OCI-LY3 (cell line): Measurements from ENCODE around the gene ARSG.

Source experiments
- H2AFZ ChIP-seq: fragments of 200-600, 300-600 bp; shearing (Covaris generic); 2 replicates; pipeline ENCODE4 v1.6.0; 2014; ENCODE audit warnings: antibody characterized with exemption, low read depth, low read length
- H3K27ac ChIP-seq: fragments of 200-600, 300-600 bp; sonication (generic); 2 replicates; pipeline ENCODE4 v1.5.1; 2014; ENCODE audit warnings: mild to moderate bottlenecking, low read length, moderate library complexity, mixed read lengths
- H3K27me3 ChIP-seq: fragments of 200-600, 300-600 bp; sonication (generic); 2 replicates; pipeline ENCODE4 v1.6.1; 2014; ENCODE audit warnings: low read depth, low read length, mixed read lengths
- H3K36me3 ChIP-seq: fragments of 200-600, 300-600 bp; sonication (generic); replicated peaks from 2 replicates; pipeline ENCODE3; 2014; ENCODE audit warnings: low read depth, low read length, mixed read lengths
- H3K4me1 ChIP-seq: fragments of 300-600, 200-600 bp; sonication (generic); 2 replicates; pipeline ENCODE4 v1.6.1; 2014; ENCODE audit warnings: low read length, mixed read lengths
- H3K4me2 ChIP-seq: fragments of 200-600, 300-600 bp; sonication (generic); 2 replicates; pipeline ENCODE4 v1.6.1; 2014; ENCODE audit warnings: low read length, mixed read lengths
- H3K4me3 ChIP-seq: fragments of 300-600, 200-600 bp; sonication (generic); 2 replicates; pipeline ENCODE4 v1.5.1; 2014; ENCODE audit warnings: antibody characterized with exemption, mild to moderate bottlenecking, low read length, moderate library complexity
- H3K79me2 ChIP-seq: fragments of 300-600, 200-600 bp; shearing (Covaris generic); 2 replicates; pipeline ENCODE4 v1.6.1; 2014; ENCODE audit warnings: mild to moderate bottlenecking, low read length, mixed read lengths
- H3K9ac ChIP-seq: fragments of 300-600, 200-600 bp; shearing (Covaris generic); 2 replicates; pipeline ENCODE4 v1.6.0; 2014; ENCODE audit warnings: mild to moderate bottlenecking, low read length, moderate library complexity
- H3K9me3 ChIP-seq: fragments of 200-600, 300-600 bp; shearing (Covaris generic); 2 replicates; pipeline ENCODE4 v1.6.1; 2014; ENCODE audit warnings: low read length, mixed read lengths; ENCODE audit not compliant: insufficient read depth
- H4K20me1 ChIP-seq: fragments of 200-600, 300-600 bp; sonication (generic); 2 replicates; pipeline ENCODE4 v1.6.1; 2016; ENCODE audit warnings: low read length, mixed read lengths; ENCODE audit not compliant: insufficient read depth
- CTCF ChIP-seq: fragments of 200-600, 300-600 bp; sonication (generic); IDR thresholded peaks from 2 replicates; pipeline ENCODE4 v1.5.1; 2014; ENCODE audit warnings: antibody characterized with exemption, low read length, low read depth
- EZH2phosphoT487 ChIP-seq: fragments of 200-600 bp; shearing (Covaris generic); IDR thresholded peaks from 2 replicates; pipeline ENCODE4 v1.6.1; 2018; ENCODE audit warnings: antibody characterized with exemption, mixed run types, low read depth

ARSG gene

GRCh38 chr17:68431661-68432071 is 140.4 kb downstream of the ARSG start:
- Histone ChIP-seq H3K27ac (no peak overlapping the region), H4K20me1 (no peaks in the 10 kb centered on the region), H3K4me3 (no peak overlapping the region), H3K9me3 (no peaks in the 10 kb centered on the region), H3K36me3 (no peaks in the 10 kb centered on the region), H3K4me2 (no peak overlapping the region; the same call in 1 of the 2 replicates), H3K79me2 (no peaks in the 10 kb centered on the region), H2AFZ (no peak overlapping the region), H3K4me1 (peaks cover 9% of the 10 kb centered on the region), H3K27me3 (no peaks in the 10 kb centered on the region), H3K9ac (no peak overlapping the region)
- TF ChIP-seq EZH2phosphoT487: no peak
- peak; percentile 63 for TF ChIP-seq CTCF

DNA sequence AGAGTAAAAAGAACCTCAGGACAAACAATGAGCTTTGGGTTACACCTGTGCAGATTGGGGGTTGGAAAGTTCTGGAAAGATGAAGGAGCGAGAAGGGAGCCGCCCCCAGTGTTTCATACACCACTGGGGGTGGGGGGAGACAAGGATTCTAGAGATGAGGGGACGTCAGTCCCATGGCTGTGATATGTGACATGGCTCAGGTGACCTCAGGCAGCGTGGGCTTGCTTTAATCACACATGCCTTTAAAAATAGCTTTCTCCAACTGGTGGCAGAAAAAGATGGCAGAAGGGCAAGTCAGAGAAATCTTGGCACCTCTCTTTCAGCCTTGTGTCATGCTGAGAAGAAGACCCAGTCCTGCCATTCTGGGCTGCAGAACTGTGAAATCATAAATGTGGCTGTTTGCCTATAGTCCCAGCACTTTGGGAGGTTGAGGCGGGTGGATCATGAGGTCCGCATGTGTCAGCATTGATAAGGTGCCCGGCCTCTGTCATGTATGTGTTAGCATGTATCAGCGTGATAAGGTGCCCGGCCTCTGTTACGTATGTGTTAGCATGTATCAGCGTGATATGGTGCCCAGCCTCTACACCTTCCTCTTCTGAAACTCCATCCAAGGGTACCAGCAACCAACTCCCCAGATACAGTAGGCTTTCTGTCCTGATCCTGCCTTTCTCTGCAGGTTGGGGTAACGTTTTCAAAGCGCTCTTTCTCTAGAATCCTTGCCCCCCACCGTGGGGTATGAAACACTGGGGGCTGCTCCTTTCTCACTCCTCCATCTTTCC is 141.0 kb downstream of the ARSG start:
- TF ChIP-seq CTCF (no peak; the same call in 1 of the 2 replicates), EZH2phosphoT487 (no peak)
- Histone ChIP-seq H3K36me3 (no peaks in the 10 kb centered on the region), H3K27me3 (no peaks in the 10 kb centered on the region), H3K4me1 (peaks cover 15% of the 10 kb centered on the region), H3K27ac (no peak overlapping the region), H2AFZ (no peak overlapping the region), H3K4me2 (no peak overlapping the region), H3K4me3 (no peak overlapping the region), H3K9ac (no peak overlapping the region), H3K9me3 (no peaks in the 10 kb centered on the region), H4K20me1 (no peaks in the 10 kb centered on the region), H3K79me2 (no peaks in the 10 kb centered on the region)

DNA sequence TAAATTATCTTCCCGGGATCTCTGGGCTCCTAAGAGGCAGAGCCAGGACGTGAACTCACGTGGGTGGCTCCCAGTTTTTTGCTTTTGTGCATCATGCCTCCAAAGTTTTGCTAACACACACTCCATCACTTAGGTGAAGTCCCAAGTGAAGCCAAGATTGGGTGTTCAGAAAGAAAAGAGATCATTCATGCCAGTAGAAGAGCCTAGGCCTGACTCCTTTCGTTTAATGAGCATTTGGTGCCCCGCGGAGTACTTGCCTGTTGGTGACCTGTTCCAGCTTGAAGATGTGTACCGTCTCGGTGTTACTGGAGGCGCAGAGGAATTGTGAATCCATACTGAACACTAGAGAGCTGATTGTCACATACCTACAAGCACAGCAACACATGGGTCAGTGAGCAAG is 141.9 kb downstream of the ARSG start:
- H3K4me3 ChIP-seq: no peak overlapping the region
- TF ChIP-seq EZH2phosphoT487 (no peak), CTCF (no peak)
- H3K9ac ChIP-seq: no peak overlapping the region
- H3K27ac ChIP-seq: no peak overlapping the region
- no peak overlapping the region for H2AFZ ChIP-seq
- no peaks in the 10 kb centered on the region for H3K36me3 ChIP-seq
- H3K9me3 ChIP-seq: no peaks in the 10 kb centered on the region
- no peak overlapping the region for H3K4me2 ChIP-seq
- no peaks in the 10 kb centered on the region for H3K27me3 ChIP-seq
- H3K79me2 ChIP-seq: no peaks in the 10 kb centered on the region
- H3K4me1 ChIP-seq: peaks cover 25% of the 10 kb centered on the region
- H4K20me1 ChIP-seq: no peaks in the 10 kb centered on the region

GRCh38 chr17:68433911-68434508 is 142.7 kb downstream of the ARSG start:
- no peak overlapping the region for H3K4me3 ChIP-seq
- H3K4me1 ChIP-seq: peaks cover 26% of the 10 kb centered on the region
- no peaks in the 10 kb centered on the region for H3K79me2 ChIP-seq
- no peak overlapping the region for H3K4me2 ChIP-seq
- H3K9ac ChIP-seq: no peak overlapping the region
- no peaks in the 10 kb centered on the region for H3K9me3 ChIP-seq
- no peaks in the 10 kb centered on the region for H3K27me3 ChIP-seq
- TF ChIP-seq CTCF: no peak
- TF ChIP-seq EZH2phosphoT487: no peak
- no peaks in the 10 kb centered on the region for H3K36me3 ChIP-seq
- no peak overlapping the region for H2AFZ ChIP-seq
- no peak overlapping the region for H3K27ac ChIP-seq
- no peaks in the 10 kb centered on the region for H4K20me1 ChIP-seq
